Esophagus squamous epithelium (tissue), 4 donors: ENCODE measurements around the gene JARID2.

Experiments
- CTCF ChIP-seq, 6 experiments: fragments of 450-650 bp in 4 of 6; fragments of 200-600 bp in 2 of 6; sonication (generic) in 2 of 6; IDR thresholded peaks; one replicate each; pipeline ENCODE4 v1.5.1; 2016 to 2019; ENCODE audit warnings: antibody characterized with exemption in 6 of 6, mild to moderate bottlenecking in 4 of 6, moderate library complexity in 4 of 6
- POLR2A ChIP-seq, 4 donors: fragments of 450-650 bp; IDR thresholded peaks; one replicate each; pipeline ENCODE4 v1.6.1; 2017; ENCODE audit warnings: antibody characterized with exemption in 4 of 4, mild to moderate bottlenecking in 4 of 4, moderate library complexity in 3 of 4

DNA sequence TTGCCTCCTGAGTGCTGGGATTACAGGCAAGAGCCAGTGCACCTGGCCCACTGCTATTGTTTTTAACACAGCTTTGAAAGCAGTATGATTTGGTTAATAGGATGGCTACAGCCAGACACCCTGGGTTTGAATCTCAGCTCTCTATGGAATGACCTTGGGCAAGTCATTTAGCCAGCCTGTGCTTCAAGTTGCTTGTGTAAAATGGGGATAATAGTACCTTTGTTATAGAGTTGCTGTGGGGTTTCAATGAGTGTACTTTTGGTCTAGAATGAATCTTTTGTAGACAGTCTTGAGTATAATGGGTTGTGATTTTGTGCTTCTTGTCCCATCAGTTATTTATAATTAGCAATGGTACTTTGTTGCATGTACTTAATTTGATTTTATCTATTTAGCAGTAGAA is 70.9 kb downstream of the JARID2 start:
- TF ChIP-seq POLR2A (IDR thresholded peaks at IDR 0.05) (no peak), CTCF (IDR thresholded peaks at IDR 0.05) (no peak)
